Activated CD8-positive, alpha-beta T cell treated with anti-CD3 and anti-CD28 coated beads for 36 hours (primary cell): Measurements from ENCODE around the gene ARF5. TPM values are rescaled to one million over a fixed set of nuclear protein-coding genes. Genes with fewer than 3 reads are reported as not detected.
A peak's percentile ranks its signal among the peaks of the same experiment; 100 is the strongest.

ENCODE experiments used
- ATAC-seq: fragments of 200-7000 bp; cut with Tn5 transposase; one replicate; pipeline ENCODE4 v1.10.0; 2021; ENCODE audit warnings: mild to moderate bottlenecking, moderate library complexity
- CTCF ChIA-PET: fragments of 350-600 bp; sonication (Branson Sonifier 250); formaldehyde crosslinking; loops from one replicate; lab custom pipeline; 2021; ENCODE audit warnings: antibody characterized with exemption; lab: Charles Lee
- POLR2A ChIA-PET: fragments of 350-600 bp; sonication (Branson Sonifier 250); formaldehyde crosslinking; loops from one replicate; lab custom pipeline; 2021; ENCODE audit warnings: antibody characterized with exemption; lab: Charles Lee
- DNase-seq: peaks from one replicate; pipeline ENCODE4 v3.0.0-alpha.2; 2020
- H3K27ac Mint-ChIP-seq: one replicate; pipeline ENCODE4 v1.8.0; 2021; ENCODE audit warnings: mild to moderate bottlenecking, mixed read lengths
- H3K27me3 Mint-ChIP-seq: one replicate; pipeline ENCODE4 v1.8.0; 2021; ENCODE audit warnings: mixed read lengths
- H3K36me3 Mint-ChIP-seq: one replicate; pipeline ENCODE4 v1.8.0; 2021; ENCODE audit warnings: low read depth, mixed read lengths
- H3K4me1 Mint-ChIP-seq: one replicate; pipeline ENCODE4 v1.8.0; 2021; ENCODE audit warnings: low read depth, mixed read lengths
- H3K4me3 Mint-ChIP-seq: one replicate; pipeline ENCODE4 v1.8.0; 2021; ENCODE audit warnings: mild to moderate bottlenecking, moderate library complexity, mixed read lengths
- H3K9me3 Mint-ChIP-seq: one replicate; pipeline ENCODE4 v1.8.0; 2021; ENCODE audit warnings: mixed read lengths
- CTCF ChIP-seq: fragments of 200-600 bp; IDR thresholded peaks from one replicate; pipeline ENCODE4 v1.8.0; 2022; ENCODE audit warnings: antibody characterized with exemption, mild to moderate bottlenecking
- intact Hi-C: fragments of 100-400 bp; cut with micrococcal nuclease; formaldehyde crosslinking; loops from one replicate; pipeline ENCODE4 v1.10.0; 2022
- total RNA-seq, 2 experiments: library from RNA; stranded (reverse); gene quantifications; one replicate each; pipeline ENCODE4 v1.2.3, GENCODE V29; 2021

ARF5 gene
- total RNA-seq, 2 experiments from 2014 or later: 106 to 114 TPM

- intact Hi-C loops: no loop called here
- peaks cover 26% of the 10 kb centered on the region for H3K36me3 Mint-ChIP-seq
- no peaks in the 10 kb centered on the region for H3K27me3 Mint-ChIP-seq
- no peak overlapping the region for H3K4me3 Mint-ChIP-seq
- ATAC-seq (no peak), DNase-seq (no peak)
- ChIA-PET CTCF (interaction anchor here (0.9 to 1.2 kb wide), 3 partner anchors 47 to 555 kb away, joined by 3 to 4 read pairs (median 3); no protein-coding TSS in a partner anchor), POLR2A (no interaction called here)
- H3K27ac Mint-ChIP-seq: no peak overlapping the region
- no peak for TF ChIP-seq CTCF
- H3K9me3 Mint-ChIP-seq: no peaks in the 10 kb centered on the region
- peaks cover 53% of the 10 kb centered on the region for H3K4me1 Mint-ChIP-seq
Observed at GRCh38 chr7:127581716-127582115, 6.5 kb upstream of the ARF5 start.

- ATAC-seq (no peak), DNase-seq (no peak)
- Mint-ChIP-seq H3K36me3 (peaks cover 26% of the 10 kb centered on the region), H3K4me1 (peaks cover 53% of the 10 kb centered on the region), H3K27ac (no peak overlapping the region), H3K4me3 (no peak overlapping the region), H3K27me3 (no peaks in the 10 kb centered on the region), H3K9me3 (no peaks in the 10 kb centered on the region)
- ChIA-PET CTCF (interaction anchor here (2.5 kb wide), 1 partner anchor 47 kb away, joined by 10 read pairs; no protein-coding TSS in a partner anchor), POLR2A (no interaction called here)
- no peak for TF ChIP-seq CTCF
- intact Hi-C loops: no loop called here
Observed at GRCh38 chr7:127582361-127582760, 5.8 kb upstream of the ARF5 start.

GRCh38 chr7:127584648-127585043 is 3.6 kb upstream of the ARF5 start:
- CTCF ChIA-PET: interaction anchor here (1.1 to 2.5 kb wide), 5 partner anchors 44 to 625 kb away, joined by 3 to 10 read pairs (median 3); no protein-coding TSS in a partner anchor
- ATAC-seq (no peak), DNase-seq (no peak)
- intact Hi-C loops: no loop called here
- H3K36me3 Mint-ChIP-seq: peaks cover 22% of the 10 kb centered on the region
- no peak for TF ChIP-seq CTCF
- peaks cover 56% of the 10 kb centered on the region for H3K4me1 Mint-ChIP-seq
- H3K27ac Mint-ChIP-seq: peak overlapping the region; percentile 87
- no peaks in the 10 kb centered on the region for H3K27me3 Mint-ChIP-seq
- H3K4me3 Mint-ChIP-seq: peak overlapping the region; percentile 87
- POLR2A ChIA-PET: interaction anchor here (0.6 to 1.9 kb wide), 2 partner anchors 67 to 448 kb away, joined by 4 to 11 read pairs; partner anchors contain the start of gene SND1
- no peaks in the 10 kb centered on the region for H3K9me3 Mint-ChIP-seq

GRCh38 chr7:127585044-127585953 is 2.9 kb upstream of the ARF5 start, which contains the start of gene GCC1:
GCC1 (minus strand) TSS chr7:127585596; CDS start chr7:127585182, 414 bp downstream.
- DNase-seq: peak; percentile 95
- no peak for TF ChIP-seq CTCF
- peak within 1 kb of the TSS; percentile 87 for H3K4me3 Mint-ChIP-seq
- no peaks in the 10 kb centered on the region for H3K9me3 Mint-ChIP-seq
- H3K4me1 Mint-ChIP-seq: peaks cover 59% of the 10 kb centered on the region
- intact Hi-C loops: no loop called here
- peaks cover 22% of the 10 kb centered on the region for H3K36me3 Mint-ChIP-seq
- no peaks in the 10 kb centered on the region for H3K27me3 Mint-ChIP-seq
- CTCF ChIA-PET: interaction anchor here (0.6 to 2.5 kb wide), 7 partner anchors 20 to 624 kb away, joined by 3 to 10 read pairs (median 3); no protein-coding TSS in a partner anchor
- POLR2A ChIA-PET: interaction anchor here (1.0 to 1.9 kb wide), 4 partner anchors 53 to 193 kb away, joined by 3 to 11 read pairs (median 4); partner anchors contain the start of gene SND1
- ATAC-seq: peak; percentile 86
- peak within 1 kb of the TSS; percentile 87 for H3K27ac Mint-ChIP-seq
